ENCODE data around the gene PACRG. TPM values are rescaled to one million over a fixed set of nuclear protein-coding genes. Genes with fewer than 3 reads are reported as not detected.

PACRG gene
- total RNA-seq, 1 donor from 2014 or later, result not detected

DNA sequence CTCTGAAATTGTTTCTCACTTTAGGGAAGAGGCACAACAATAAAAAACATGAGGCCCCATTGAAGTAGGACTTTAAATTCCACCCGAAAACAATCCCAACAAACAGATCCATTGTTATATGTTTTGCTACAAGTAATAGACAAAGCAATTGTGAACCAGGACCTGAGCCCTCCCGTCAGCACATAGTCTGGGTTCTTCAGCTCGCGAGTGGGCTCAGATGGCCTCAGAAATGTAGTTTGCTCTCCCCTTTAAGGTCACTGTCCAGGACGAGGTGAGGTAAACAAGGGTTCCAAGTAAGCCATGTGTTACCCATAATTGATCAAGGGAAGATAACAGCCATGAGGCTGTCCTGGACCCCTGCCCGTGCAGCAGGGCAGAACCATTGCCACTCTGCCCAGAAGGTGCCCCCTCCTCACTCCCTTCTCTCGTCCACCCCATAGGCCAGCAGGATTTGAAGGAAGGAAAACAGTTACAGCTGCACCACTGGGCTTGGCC, 526.6 kb downstream of the PACRG start:
- intact Hi-C loops (cut with micrococcal nuclease), result no loop called here
- no peaks in the 10 kb centered on the region for H3K36me3 Mint-ChIP-seq (ENCODE audit: low read depth)
- no peaks in the 10 kb centered on the region for H3K4me1 Mint-ChIP-seq (ENCODE audit: low read depth)
- no peaks in the 10 kb centered on the region for H3K9me3 Mint-ChIP-seq
- H3K4me3 Mint-ChIP-seq (ENCODE audit: low read depth), result no peak overlapping the region
- DNase-seq (ENCODE audit: low spot score), result no peak
- H3K27ac Mint-ChIP-seq, result no peak overlapping the region
- no peaks in the 10 kb centered on the region for H3K27me3 Mint-ChIP-seq (ENCODE audit: low read depth)

DNA sequence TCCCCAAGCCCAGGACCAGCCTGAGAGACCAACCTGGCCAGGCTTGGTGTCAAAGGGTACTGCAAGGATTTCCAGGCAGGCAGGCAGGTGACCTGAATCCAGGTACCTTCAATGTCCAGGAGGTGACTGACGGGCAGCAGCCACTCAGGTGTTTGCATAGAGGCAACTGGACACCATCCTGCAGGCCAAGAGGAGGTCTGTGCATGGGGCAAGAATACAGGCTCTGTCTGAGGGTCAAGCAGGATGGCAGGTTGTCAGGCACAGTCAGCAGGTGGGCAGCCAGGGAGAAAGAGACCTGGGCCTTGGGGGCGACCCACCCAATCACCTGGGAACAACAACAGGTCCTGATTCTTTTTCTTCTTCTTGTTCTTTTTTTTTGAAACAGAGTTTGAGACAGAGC, 527.5 kb downstream of the PACRG start:
- no peaks in the 10 kb centered on the region for H3K9me3 Mint-ChIP-seq
- no peaks in the 10 kb centered on the region for H3K4me1 Mint-ChIP-seq (ENCODE audit: low read depth)
- no peaks in the 10 kb centered on the region for H3K36me3 Mint-ChIP-seq (ENCODE audit: low read depth)
- H3K27me3 Mint-ChIP-seq (ENCODE audit: low read depth), result no peaks in the 10 kb centered on the region
- no peak for DNase-seq (ENCODE audit: low spot score)
- H3K4me3 Mint-ChIP-seq (ENCODE audit: low read depth), result no peak overlapping the region
- H3K27ac Mint-ChIP-seq, result no peak overlapping the region
- intact Hi-C loops (cut with micrococcal nuclease), result no loop called here

DNA sequence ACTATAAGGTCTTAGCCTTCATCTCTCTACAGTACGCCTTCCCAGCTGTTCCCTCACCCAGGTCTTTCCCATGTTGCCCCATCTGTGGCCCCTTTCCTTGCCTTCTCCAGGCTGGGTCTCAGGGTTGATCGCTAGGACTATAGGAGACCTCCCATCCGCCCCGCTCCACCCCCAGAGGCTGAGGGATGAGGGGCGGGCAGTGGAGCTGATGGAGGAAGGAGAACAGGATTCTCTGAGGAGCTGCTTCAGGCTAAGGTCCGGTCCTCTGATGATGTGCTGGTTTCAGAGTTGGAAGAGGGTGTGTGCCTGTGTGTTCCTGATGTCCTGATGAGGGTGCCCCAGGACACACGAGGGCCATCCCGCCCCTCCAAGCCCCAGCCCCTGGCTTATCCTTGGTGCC, 531.9 kb downstream of the PACRG start:
- Mint-ChIP-seq H3K27me3 (ENCODE audit: low read depth) (no peaks in the 10 kb centered on the region), H3K9me3 (no peaks in the 10 kb centered on the region), H3K4me3 (ENCODE audit: low read depth) (no peak overlapping the region), H3K4me1 (ENCODE audit: low read depth) (no peaks in the 10 kb centered on the region), H3K27ac (no peak overlapping the region), H3K36me3 (ENCODE audit: low read depth) (no peaks in the 10 kb centered on the region)
- intact Hi-C loops (cut with micrococcal nuclease), result no loop called here
- DNase-seq (ENCODE audit: low spot score), result no peak

DNA sequence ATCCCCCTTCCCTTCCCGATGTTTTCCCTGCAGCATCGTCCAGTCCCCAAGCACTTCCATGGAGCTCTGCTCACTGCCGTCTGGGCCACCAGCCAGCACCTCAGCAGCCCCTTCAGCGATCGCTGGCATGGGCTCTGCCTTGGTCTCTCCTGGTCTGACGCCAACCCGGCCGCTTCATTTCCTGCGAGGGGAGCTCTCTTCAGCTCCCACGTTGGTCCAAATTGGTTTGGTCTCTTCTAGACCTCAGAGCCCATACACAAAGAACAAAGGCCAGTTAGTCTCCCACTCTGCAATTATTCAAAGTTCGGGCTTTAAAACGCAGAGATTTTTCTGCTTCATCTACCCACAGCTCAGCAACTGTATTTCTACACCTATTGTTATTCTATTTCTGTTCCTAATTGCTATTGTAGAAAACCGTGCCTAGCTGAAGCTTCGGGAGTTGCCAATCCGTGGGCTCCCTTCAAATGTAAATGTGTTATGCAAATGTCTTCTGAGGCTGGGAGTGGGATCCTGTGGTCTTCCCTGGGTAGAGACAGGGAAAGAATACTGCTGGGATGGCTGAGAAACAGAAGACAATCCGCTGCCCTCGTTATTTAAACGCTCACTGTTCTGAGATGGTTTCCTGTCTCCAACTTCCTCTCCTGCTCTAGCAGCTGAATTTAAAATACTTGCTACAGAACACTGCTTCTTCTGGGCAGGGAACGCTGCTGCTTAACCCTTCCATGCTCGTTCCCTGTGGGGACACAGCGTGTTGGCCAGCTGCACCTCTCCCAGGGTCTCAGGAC, 532.5 kb downstream of the PACRG start:
- Mint-ChIP-seq H3K27me3 (ENCODE audit: low read depth) (no peaks in the 10 kb centered on the region), H3K9me3 (no peaks in the 10 kb centered on the region), H3K4me3 (ENCODE audit: low read depth) (no peak overlapping the region), H3K27ac (no peak overlapping the region), H3K4me1 (ENCODE audit: low read depth) (no peaks in the 10 kb centered on the region), H3K36me3 (ENCODE audit: low read depth) (no peaks in the 10 kb centered on the region)
- DNase-seq (ENCODE audit: low spot score), result no peak
- intact Hi-C loops (cut with micrococcal nuclease), result no loop called here

DNA sequence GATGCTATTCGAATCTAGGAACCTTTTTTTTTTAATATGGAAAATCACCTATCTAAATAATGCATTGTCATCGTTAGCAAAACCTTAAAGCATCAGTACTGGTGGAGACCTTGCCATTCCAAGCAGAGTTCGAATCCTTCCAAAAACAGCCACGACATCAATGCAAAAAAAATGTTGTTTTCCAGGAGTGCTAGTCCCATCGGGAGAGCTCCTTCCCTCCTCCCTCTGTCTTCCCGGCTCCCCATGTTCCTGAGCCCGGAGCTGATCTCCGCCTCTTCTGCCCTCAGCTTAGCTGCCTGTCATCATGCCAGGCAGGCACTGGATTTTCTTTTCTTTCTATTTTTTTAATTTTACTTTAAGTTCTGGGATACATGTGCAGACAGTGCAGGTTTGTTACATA, 533.1 kb downstream of the PACRG start:
- H3K27ac Mint-ChIP-seq, result no peak overlapping the region
- H3K9me3 Mint-ChIP-seq, result no peaks in the 10 kb centered on the region
- no peaks in the 10 kb centered on the region for H3K4me1 Mint-ChIP-seq (ENCODE audit: low read depth)
- no peaks in the 10 kb centered on the region for H3K36me3 Mint-ChIP-seq (ENCODE audit: low read depth)
- no peak for DNase-seq (ENCODE audit: low spot score)
- intact Hi-C loops (cut with micrococcal nuclease), result no loop called here
- H3K27me3 Mint-ChIP-seq (ENCODE audit: low read depth), result no peaks in the 10 kb centered on the region
- H3K4me3 Mint-ChIP-seq (ENCODE audit: low read depth), result no peak overlapping the region

DNA sequence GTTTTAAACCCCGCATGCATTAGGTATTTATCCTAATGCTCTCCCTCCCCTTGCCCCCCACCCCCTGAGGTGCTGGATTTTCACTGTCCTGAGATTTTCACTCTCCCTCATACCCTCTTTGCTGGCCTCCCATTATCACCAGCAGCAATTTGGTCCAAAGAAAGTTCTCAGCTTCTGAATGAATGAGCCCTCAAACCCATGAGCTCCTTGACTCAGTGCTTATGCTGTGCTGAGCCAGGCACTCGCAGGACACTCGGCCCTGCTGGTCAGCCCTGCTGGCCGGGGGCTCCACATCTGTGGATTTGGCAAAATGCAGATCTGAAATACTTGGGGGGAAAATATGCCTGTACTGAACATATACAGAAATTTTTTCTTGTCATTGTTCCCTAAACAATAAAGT, 533.6 kb downstream of the PACRG start:
- Mint-ChIP-seq H3K9me3 (no peaks in the 10 kb centered on the region), H3K36me3 (ENCODE audit: low read depth) (no peaks in the 10 kb centered on the region), H3K27me3 (ENCODE audit: low read depth) (no peaks in the 10 kb centered on the region), H3K4me1 (ENCODE audit: low read depth) (no peaks in the 10 kb centered on the region), H3K4me3 (ENCODE audit: low read depth) (no peak overlapping the region), H3K27ac (no peak overlapping the region)
- no peak for DNase-seq (ENCODE audit: low spot score)
- intact Hi-C loops (cut with micrococcal nuclease), result no loop called here

DNA sequence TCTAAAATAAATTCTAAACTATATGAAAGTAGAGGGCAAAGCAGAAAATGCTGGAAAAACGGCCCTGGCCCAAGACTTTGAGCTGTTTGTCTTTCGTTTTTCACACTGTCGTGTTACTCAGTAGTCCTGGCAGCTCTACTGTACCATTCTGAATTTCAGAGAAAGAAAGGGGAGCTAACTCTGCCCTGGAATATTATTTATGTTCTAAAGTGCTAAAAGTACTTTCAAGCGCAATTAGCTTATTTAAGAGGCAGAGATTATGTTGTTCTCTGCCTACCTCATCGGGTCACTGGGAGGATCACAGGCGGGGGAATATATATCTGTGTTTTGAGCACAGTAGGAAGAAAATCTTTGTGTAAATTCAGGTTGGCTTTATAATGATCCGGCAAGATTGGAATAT, 534.3 kb downstream of the PACRG start:
- H3K36me3 Mint-ChIP-seq (ENCODE audit: low read depth), result no peaks in the 10 kb centered on the region
- no peak overlapping the region for H3K4me3 Mint-ChIP-seq (ENCODE audit: low read depth)
- H3K27ac Mint-ChIP-seq, result no peak overlapping the region

DNA sequence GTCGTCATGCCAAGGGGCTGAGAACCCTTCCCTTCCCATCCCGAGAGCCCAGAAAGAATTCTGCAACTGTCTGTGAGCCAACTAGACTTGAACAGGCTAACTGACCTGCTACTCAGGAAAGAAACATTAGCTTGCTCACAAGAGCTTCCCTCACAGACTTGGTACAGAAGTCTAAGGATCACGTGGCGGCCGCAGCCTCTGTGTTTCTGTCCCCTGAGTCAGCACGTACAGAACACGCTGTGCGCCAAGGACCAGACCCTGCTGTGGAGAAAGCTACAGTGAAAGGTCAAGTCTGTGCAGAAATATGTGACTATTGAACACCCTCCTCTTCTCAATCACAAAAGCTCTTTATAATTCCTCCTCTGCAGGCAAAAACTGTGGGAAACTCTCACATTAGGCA, 535.4 kb downstream of the PACRG start:
- Mint-ChIP-seq H3K27me3 (ENCODE audit: low read depth) (no peaks in the 10 kb centered on the region), H3K9me3 (no peaks in the 10 kb centered on the region), H3K36me3 (ENCODE audit: low read depth) (no peaks in the 10 kb centered on the region), H3K27ac (no peak overlapping the region), H3K4me3 (ENCODE audit: low read depth) (no peak overlapping the region), H3K4me1 (ENCODE audit: low read depth) (no peaks in the 10 kb centered on the region)
- no peak for DNase-seq (ENCODE audit: low spot score)
- intact Hi-C loops (cut with micrococcal nuclease), result no loop called here

More for the DNA sequence above, 534.3 kb downstream of the PACRG start:
- Mint-ChIP-seq H3K4me1 (ENCODE audit: low read depth) (no peaks in the 10 kb centered on the region), H3K9me3 (no peaks in the 10 kb centered on the region), H3K27me3 (ENCODE audit: low read depth) (no peaks in the 10 kb centered on the region)
- DNase-seq (ENCODE audit: low spot score), result no peak
- intact Hi-C loops (cut with micrococcal nuclease), result no loop called here

DNA sequence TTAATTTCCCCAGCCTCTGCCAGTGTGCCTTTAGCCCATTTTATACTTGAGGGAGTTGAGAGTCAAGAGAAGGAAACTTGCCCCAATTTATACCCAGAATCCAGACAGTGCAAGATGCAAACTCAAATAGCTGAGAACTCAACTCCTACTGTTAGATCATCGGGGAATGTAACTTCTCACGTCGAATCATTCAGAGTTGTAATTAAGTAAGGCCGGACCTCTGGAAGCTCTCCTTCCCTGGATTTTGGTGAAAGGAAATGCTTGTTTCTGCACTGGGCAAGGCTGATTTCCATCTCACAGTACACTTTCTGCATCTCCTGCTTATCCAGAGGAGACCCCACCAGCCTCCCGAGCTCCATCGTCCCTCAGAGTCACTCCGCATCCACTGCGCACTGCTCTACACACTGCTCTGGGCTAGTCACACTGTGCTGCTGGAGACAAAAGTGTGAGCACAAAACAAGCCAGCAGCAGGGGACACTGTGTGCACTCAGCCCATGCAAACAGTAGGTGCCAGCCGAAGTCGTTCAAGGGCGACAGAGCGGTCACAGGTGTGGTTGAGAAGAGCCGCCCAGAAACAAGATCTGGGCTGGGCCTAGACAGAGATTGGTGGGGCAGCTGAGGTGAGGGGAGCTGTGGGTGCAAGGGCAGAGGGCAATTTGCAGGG, 536.4 kb downstream of the PACRG start:
- DNase-seq (ENCODE audit: low spot score), result no peak
- no peaks in the 10 kb centered on the region for H3K27me3 Mint-ChIP-seq (ENCODE audit: low read depth)
- no peak overlapping the region for H3K4me3 Mint-ChIP-seq (ENCODE audit: low read depth)
- H3K36me3 Mint-ChIP-seq (ENCODE audit: low read depth), result no peaks in the 10 kb centered on the region
- intact Hi-C loops (cut with micrococcal nuclease), result no loop called here
- H3K9me3 Mint-ChIP-seq, result no peaks in the 10 kb centered on the region
- H3K27ac Mint-ChIP-seq, result no peak overlapping the region
- H3K4me1 Mint-ChIP-seq (ENCODE audit: low read depth), result no peaks in the 10 kb centered on the region

DNA sequence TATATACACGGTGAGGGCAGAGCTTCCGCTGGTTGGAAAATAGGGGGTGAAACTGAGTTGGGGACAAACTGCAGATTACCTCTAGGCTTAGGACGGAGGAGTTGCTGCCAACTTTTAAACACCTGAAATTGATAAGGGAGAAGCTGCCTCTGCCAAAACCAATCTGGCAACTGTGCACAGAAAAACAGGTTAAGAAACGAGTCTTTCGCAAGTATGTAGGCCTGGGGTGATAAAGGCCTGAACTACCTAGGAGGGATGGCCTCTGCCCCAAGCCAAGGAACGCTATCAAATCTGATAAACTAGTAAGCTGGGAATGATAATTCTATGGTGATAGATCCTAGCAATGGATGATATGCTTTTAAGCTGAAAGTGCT, 536.9 kb downstream of the PACRG start:
- H3K4me3 Mint-ChIP-seq (ENCODE audit: low read depth), result no peak overlapping the region
- H3K36me3 Mint-ChIP-seq (ENCODE audit: low read depth), result no peaks in the 10 kb centered on the region
- H3K27me3 Mint-ChIP-seq (ENCODE audit: low read depth), result no peaks in the 10 kb centered on the region
- H3K4me1 Mint-ChIP-seq (ENCODE audit: low read depth), result no peaks in the 10 kb centered on the region
- intact Hi-C loops (cut with micrococcal nuclease), result no loop called here
- no peak overlapping the region for H3K27ac Mint-ChIP-seq
- no peaks in the 10 kb centered on the region for H3K9me3 Mint-ChIP-seq
- no peak for DNase-seq (ENCODE audit: low spot score)

DNA sequence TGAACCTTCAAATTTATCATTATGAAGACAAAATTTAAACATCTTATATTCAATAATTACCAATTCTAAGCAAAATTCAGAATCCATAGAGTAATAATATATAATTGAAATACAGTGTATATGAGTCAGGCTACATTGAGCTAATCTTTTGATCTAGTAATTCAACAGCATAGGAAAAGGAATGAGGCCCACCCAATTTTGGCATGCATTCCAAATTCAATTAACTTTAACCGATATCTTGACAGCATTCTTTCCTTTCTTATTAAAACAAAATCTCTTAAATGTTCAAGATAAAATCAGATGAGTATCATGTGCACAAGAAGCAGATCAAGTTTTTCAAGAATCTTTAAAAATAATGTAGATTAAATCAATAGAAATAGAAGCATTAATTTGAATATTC, 553.9 kb downstream of the PACRG start:
- no peaks in the 10 kb centered on the region for H3K9me3 Mint-ChIP-seq
- no peak overlapping the region for H3K4me3 Mint-ChIP-seq (ENCODE audit: low read depth)
- intact Hi-C loops (cut with micrococcal nuclease), result no loop called here
- H3K27ac Mint-ChIP-seq, result no peak overlapping the region
- H3K4me1 Mint-ChIP-seq (ENCODE audit: low read depth), result no peaks in the 10 kb centered on the region
- no peaks in the 10 kb centered on the region for H3K36me3 Mint-ChIP-seq (ENCODE audit: low read depth)
- no peak for DNase-seq (ENCODE audit: low spot score)
- H3K27me3 Mint-ChIP-seq (ENCODE audit: low read depth), result no peaks in the 10 kb centered on the region

DNA sequence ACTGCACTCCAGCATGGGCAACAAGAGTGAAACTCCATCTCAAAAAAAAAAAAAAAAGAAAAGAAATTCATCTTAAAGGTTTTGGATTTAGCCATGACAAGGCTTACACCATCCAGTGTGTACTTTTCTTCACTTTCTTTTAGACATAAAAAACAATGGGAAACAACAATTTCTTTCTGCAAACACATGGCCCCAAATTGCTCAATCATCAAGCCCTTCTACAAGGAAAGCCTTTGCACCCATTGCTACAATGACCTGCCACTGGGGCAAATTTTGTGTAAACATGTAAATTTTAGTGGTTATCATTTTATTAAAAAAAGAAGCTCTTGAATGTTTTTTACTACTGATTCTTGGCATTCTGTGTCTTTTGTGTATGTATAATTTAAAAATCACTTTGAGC, 554.9 kb downstream of the PACRG start:
- Mint-ChIP-seq H3K27ac (no peak overlapping the region), H3K4me3 (ENCODE audit: low read depth) (no peak overlapping the region), H3K9me3 (no peaks in the 10 kb centered on the region), H3K36me3 (ENCODE audit: low read depth) (no peaks in the 10 kb centered on the region), H3K4me1 (ENCODE audit: low read depth) (no peaks in the 10 kb centered on the region), H3K27me3 (ENCODE audit: low read depth) (no peaks in the 10 kb centered on the region)
- no peak for DNase-seq (ENCODE audit: low spot score)
- intact Hi-C loops (cut with micrococcal nuclease), result no loop called here

DNA sequence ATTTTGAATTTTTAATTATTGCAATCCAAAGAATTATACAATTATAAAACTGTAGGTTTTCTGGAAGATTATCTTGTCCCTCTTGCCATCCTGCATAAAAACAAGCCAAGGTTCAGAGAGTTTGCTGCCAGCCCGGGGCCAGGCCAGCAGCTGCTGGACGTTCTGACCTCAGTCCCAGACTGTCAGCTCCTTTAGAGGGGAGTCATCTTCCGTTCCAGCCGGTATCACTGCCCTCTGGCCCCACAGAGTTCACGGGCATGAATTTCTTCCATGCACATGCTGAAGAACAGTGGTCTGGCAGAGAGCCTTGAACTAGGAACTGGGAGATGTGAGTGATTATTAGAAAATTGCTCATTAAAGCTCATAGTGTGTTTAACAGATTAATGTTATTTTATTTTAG, 556.4 kb downstream of the PACRG start:
- no peaks in the 10 kb centered on the region for H3K36me3 Mint-ChIP-seq (ENCODE audit: low read depth)
- intact Hi-C loops (cut with micrococcal nuclease), result no loop called here
- no peaks in the 10 kb centered on the region for H3K4me1 Mint-ChIP-seq (ENCODE audit: low read depth)
- no peaks in the 10 kb centered on the region for H3K9me3 Mint-ChIP-seq
- no peak overlapping the region for H3K4me3 Mint-ChIP-seq (ENCODE audit: low read depth)
- H3K27ac Mint-ChIP-seq, result no peak overlapping the region
- DNase-seq (ENCODE audit: low spot score), result no peak
- H3K27me3 Mint-ChIP-seq (ENCODE audit: low read depth), result no peaks in the 10 kb centered on the region

All from activated T-helper 2 cell treated with anti-CD3 and anti-CD28 coated beads, Interferon-gamma antibody, Interleukin-2, Interleukin-4, amounts not matched to agents 10 μg/mL and 5 μg/mL and 100 μg/mL, durations not matched to agents 14 hours and 24 hours and 36 hours (primary cell).